T47D (cell line): ENCODE results near the gene GPR32.

Experiments
- DNase-seq, 2 experiments: peaks; one replicate each; pipeline versions ENCODE4 v3.0.0 to v3.0.0-alpha.2; 2011 to 2012; ENCODE audit warnings: low read depth in 1 of 2, low spot score in 1 of 2
- JUND ChIP-seq: IDR thresholded peaks from 2 replicates; pipeline ENCODE4 v1.6.1; 2012; ENCODE audit warnings: low read depth
- in situ Hi-C: cut with HindIII; loops from 2 replicates; pipeline ENCODE4 v1.10.0; 2016; ENCODE audit warnings: low sequenced_read_pairs, low pct_unique_long_range_greater_than_20kb

The GPR32 gene

GRCh38 chr19:50820549-50821247 is 50.4 kb downstream of the GPR32 start:
- in situ Hi-C loops: no loop called here
- no peak for TF ChIP-seq JUND
- no peak for DNase-seq

GRCh38 chr19:50821248-50821612 is 51.0 kb downstream of the GPR32 start:
- in situ Hi-C loops: no loop called here
- no peak for DNase-seq
- no peak for TF ChIP-seq JUND
